B cell (primary cell): ENCODE results near the gene BCKDHA.

Experiments
- CTCF ChIP-seq: fragments of 200-600 bp; IDR thresholded peaks from one replicate; pipeline ENCODE4 v1.8.0; 2022; ENCODE audit warnings: antibody characterized with exemption, mild to moderate bottlenecking
- EZH2 ChIP-seq: IDR thresholded peaks from 2 replicates; pipeline ENCODE4 v1.6.1; 2012; ENCODE audit warnings: borderline replicate concordance, low read depth, mild to moderate bottlenecking, moderate library complexity, low read length; ENCODE audit not compliant: insufficient read depth, poor library complexity, severe bottlenecking

- no peak for TF ChIP-seq CTCF
- no peak for TF ChIP-seq EZH2
Observed at GRCh38 chr19:41414461-41414860, 16.8 kb downstream of the BCKDHA start.
